Lower lobe of right lung (tissue), 2 donors: ENCODE data around the gene NPL. TPM values are rescaled to one million over a fixed set of nuclear protein-coding genes. Genes with fewer than 3 reads are reported as not detected.

Source experiments
- ATAC-seq, 2 donors: fragments of 200-7000 bp; cut with Tn5 transposase; one replicate each; pipeline ENCODE4 v1.9.1; 2020 to 2022; ENCODE audit warnings: mild to moderate bottlenecking in 2 of 2, moderate library complexity in 2 of 2
- DNase-seq: peaks from one replicate; pipeline ENCODE4 v3.0.0-alpha.2; 2020
- H3K27ac ChIP-seq: fragments of 200-600 bp; one replicate; pipeline ENCODE4 v1.8.0; 2022
- H3K27me3 ChIP-seq: fragments of 200-600 bp; one replicate; pipeline ENCODE4 v1.8.0; 2022; ENCODE audit warnings: low read depth
- H3K36me3 ChIP-seq: fragments of 200-600 bp; one replicate; pipeline ENCODE4 v1.8.0; 2022; ENCODE audit warnings: mild to moderate bottlenecking
- H3K4me1 ChIP-seq: fragments of 200-600 bp; one replicate; pipeline ENCODE4 v1.8.0; 2022
- H3K4me3 ChIP-seq: fragments of 200-600 bp; one replicate; pipeline ENCODE4 v1.8.0; 2022; ENCODE audit warnings: mild to moderate bottlenecking
- H3K9me3 ChIP-seq: fragments of 200-600 bp; one replicate; pipeline ENCODE4 v1.8.0; 2022
- CTCF ChIP-seq: fragments of 200-600 bp; IDR thresholded peaks from one replicate; pipeline ENCODE4 v1.8.0; 2022; ENCODE audit warnings: antibody characterized with exemption, mild to moderate bottlenecking
- intact Hi-C: fragments of 100-400 bp; cut with DNase I; formaldehyde crosslinking; loops from one replicate; pipeline ENCODE4 v1.11.0; 2022
- total RNA-seq: library from RNA; stranded (reverse); fragmentation: NEBNext Ultra II Directional; extraction: Animal tissue kit (Norgen Biotek cat#: 25700); gene quantifications from one replicate; pipeline ENCODE4 v1.2.1, GENCODE V29; 2021
- donor health status: DM: no; HTN: yes; CAD: no; lungs with severe emphysema.

NPL gene
- total RNA-seq, 1 donor from 2014 or later = 48.7 TPM

- ATAC-seq (peak; percentile 92 to 96), DNase-seq (no peak)
- no peak overlapping the region for H3K4me3 ChIP-seq
- H3K4me1 ChIP-seq = peaks cover 7% of the 10 kb centered on the region
- no peak overlapping the region for H3K27ac ChIP-seq
- no peak for TF ChIP-seq CTCF
- intact Hi-C loops = no loop called here
- no peaks in the 10 kb centered on the region for H3K9me3 ChIP-seq
- peaks cover 100% of the 10 kb centered on the region for H3K36me3 ChIP-seq
- no peaks in the 10 kb centered on the region for H3K27me3 ChIP-seq
Measured at GRCh38 chr1:182860658-182861057, 71.1 kb downstream of the NPL start.

DNA sequence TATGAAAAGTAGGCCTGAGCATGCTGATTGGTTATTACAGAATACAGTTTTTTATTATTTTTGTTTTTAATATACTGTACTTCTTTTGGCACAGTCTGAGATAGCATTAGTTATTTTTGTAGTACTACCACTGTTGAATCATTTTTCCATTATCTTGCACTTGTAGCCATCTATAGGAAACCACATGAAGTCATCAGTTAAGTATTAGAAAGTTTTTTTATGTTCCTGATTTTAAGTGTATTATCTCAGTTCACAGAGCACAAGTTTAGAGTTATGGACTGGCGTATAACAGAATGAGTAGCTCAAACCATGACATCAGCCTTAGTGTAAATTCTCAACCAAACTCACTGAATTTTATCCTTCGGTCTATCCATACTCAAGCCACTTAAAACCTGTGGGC is 72.4 kb downstream of the NPL start:
- Histone ChIP-seq H3K27ac (no peak overlapping the region), H3K4me3 (no peak overlapping the region), H3K36me3 (peaks cover 100% of the 10 kb centered on the region), H3K9me3 (no peaks in the 10 kb centered on the region), H3K27me3 (no peaks in the 10 kb centered on the region), H3K4me1 (peaks cover 7% of the 10 kb centered on the region)
- DNase-seq (no peak), ATAC-seq (no peak)
- TF ChIP-seq CTCF = no peak
- intact Hi-C loops = no loop called here

DNA sequence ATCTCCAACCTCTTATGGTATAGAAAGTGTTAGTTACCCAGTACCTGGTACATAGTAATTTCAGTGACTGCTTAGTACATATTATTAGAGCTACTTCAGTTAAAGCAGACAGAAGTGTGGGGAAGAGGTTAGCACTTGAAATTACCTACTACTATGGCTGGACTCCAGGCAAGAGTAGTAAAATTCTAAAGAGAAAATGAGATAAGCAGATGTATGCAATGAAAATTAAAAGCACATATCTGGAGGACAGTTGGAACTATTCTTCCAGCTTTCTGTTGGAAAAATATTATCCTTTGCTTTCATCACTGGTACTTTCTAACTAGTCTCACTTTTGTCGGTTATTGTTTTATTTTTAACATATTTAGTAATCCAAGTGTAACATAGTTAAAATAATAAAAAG is 73.3 kb downstream of the NPL start:
- Histone ChIP-seq H3K9me3 (no peaks in the 10 kb centered on the region), H3K4me3 (no peak overlapping the region), H3K27ac (no peak overlapping the region), H3K27me3 (no peaks in the 10 kb centered on the region), H3K4me1 (peaks cover 7% of the 10 kb centered on the region), H3K36me3 (peaks cover 100% of the 10 kb centered on the region)
- intact Hi-C loops = no loop called here
- no peak for DNase-seq
- ATAC-seq = no peak
- TF ChIP-seq CTCF = no peak

DNA sequence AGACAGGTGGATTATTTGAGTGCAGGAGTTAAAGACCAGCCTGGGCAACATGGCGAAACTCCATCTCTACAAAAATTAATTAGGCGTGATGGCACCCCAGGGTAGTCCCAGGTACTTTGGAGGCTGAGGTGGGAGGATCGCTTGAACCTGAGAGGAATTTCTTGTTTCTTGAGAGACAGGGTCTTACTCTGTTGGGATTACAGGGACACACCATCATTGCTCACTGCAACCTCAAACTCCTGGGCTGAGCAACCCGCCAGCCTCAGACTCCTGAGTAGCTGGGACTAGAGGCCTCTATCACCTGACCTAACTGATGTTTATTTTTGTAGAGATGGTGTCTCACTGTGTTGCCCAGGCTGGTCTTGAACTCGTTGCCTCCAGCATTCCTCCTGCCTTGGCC is 74.4 kb downstream of the NPL start:
- no peaks in the 10 kb centered on the region for H3K27me3 ChIP-seq
- H3K4me1 ChIP-seq = peaks cover 7% of the 10 kb centered on the region
- intact Hi-C loops = no loop called here
- no peak for TF ChIP-seq CTCF
- DNase-seq (no peak), ATAC-seq (no peak)
- no peaks in the 10 kb centered on the region for H3K9me3 ChIP-seq
- H3K36me3 ChIP-seq = peaks cover 100% of the 10 kb centered on the region
- H3K27ac ChIP-seq = no peak overlapping the region
- H3K4me3 ChIP-seq = no peak overlapping the region

GRCh38 chr1:182867861-182868260 is 78.3 kb downstream of the NPL start:
- H3K9me3 ChIP-seq = no peaks in the 10 kb centered on the region
- no peak overlapping the region for H3K27ac ChIP-seq
- no peaks in the 10 kb centered on the region for H3K27me3 ChIP-seq
- H3K4me1 ChIP-seq = no peaks in the 10 kb centered on the region
- intact Hi-C loops = no loop called here
- peaks cover 100% of the 10 kb centered on the region for H3K36me3 ChIP-seq
- H3K4me3 ChIP-seq = no peak overlapping the region
- no peak for TF ChIP-seq CTCF
- ATAC-seq = no peak
- DNase-seq = no peak

GRCh38 chr1:182869241-182869666 is 79.7 kb downstream of the NPL start:
- no peak for TF ChIP-seq CTCF
- H3K27ac ChIP-seq = no peak overlapping the region
- H3K27me3 ChIP-seq = no peaks in the 10 kb centered on the region
- DNase-seq = no peak
- H3K4me3 ChIP-seq = no peak overlapping the region
- H3K4me1 ChIP-seq = no peaks in the 10 kb centered on the region
- peaks cover 100% of the 10 kb centered on the region for H3K36me3 ChIP-seq
- no peaks in the 10 kb centered on the region for H3K9me3 ChIP-seq
- intact Hi-C loops = no loop called here
- peak; percentile 14 to 30 for ATAC-seq
